HepG2 (cell line): ENCODE measurements around the gene FETUB. TPM values are rescaled to one million over a fixed set of nuclear protein-coding genes. Genes with fewer than 3 reads are reported as not detected.

Experiments used
- KDM1A ChIP-seq: IDR thresholded peaks from 2 replicates; pipeline ENCODE4 v1.6.1; 2016; ENCODE audit warnings: missing compliant biosample characterization
- MTERF4 ChIP-seq: sonication (generic); formaldehyde crosslinking; IDR thresholded peaks from 2 replicates; pipeline ENCODE4 v1.8.0; 2023; ENCODE audit warnings: mild to moderate bottlenecking, missing genetic modification reagents
- PCBP2 ChIP-seq: fragments of 200-400 bp; formaldehyde crosslinking; optimal IDR thresholded peaks from 2 replicates; pipeline ENCODE3; 2018; ENCODE audit warnings: low read length, low read depth; ENCODE audit not compliant: poor library complexity, severe bottlenecking
- POGK ChIP-seq: sonication (generic); formaldehyde crosslinking; conservative IDR thresholded peaks from 2 replicates; pipeline ENCODE4 v1.8.0; 2022; ENCODE audit warnings: mild to moderate bottlenecking, moderate library complexity, missing genetic modification reagents
- RAD21 ChIP-seq: fragments of 450-650 bp; formaldehyde crosslinking; IDR thresholded peaks from 2 replicates; pipeline ENCODE4 v1.5.0; 2020; ENCODE audit warnings: mild to moderate bottlenecking
- SRSF4 ChIP-seq: fragments of 200-400 bp; formaldehyde crosslinking; IDR thresholded peaks from one replicate; pipeline ENCODE4 v1.6.1; 2018; ENCODE audit warnings: mild to moderate bottlenecking, low read depth, low read length, moderate library complexity; ENCODE audit not compliant: poor library complexity, severe bottlenecking
- THRA ChIP-seq: sonication (generic); formaldehyde crosslinking; IDR thresholded peaks from 2 replicates; pipeline ENCODE4 v1.4.0; 2020; ENCODE audit warnings: missing genetic modification reagents, borderline replicate concordance
- TRIM22 ChIP-seq: fragments of 450-650 bp; IDR thresholded peaks from 2 replicates; pipeline ENCODE4 v1.6.1; 2017
- ZNF20 ChIP-seq: sonication (generic); formaldehyde crosslinking; IDR thresholded peaks from 2 replicates; pipeline ENCODE4 v1.4.0; 2020; ENCODE audit warnings: mild to moderate bottlenecking, moderate library complexity, missing genetic modification reagents
- ZNF629 ChIP-seq: sonication (generic); formaldehyde crosslinking; conservative IDR thresholded peaks from 2 replicates; pipeline ENCODE4 v1.5.0; 2020; ENCODE audit warnings: missing genetic modification reagents
- polyA plus RNA-seq, 8 experiments: library from polyadenylated mRNA; depleted of rRNA in 3 of 8; stranded (reverse) in 7 of 8; unstranded in 1 of 8; fragments of >200 nt; fragmentation: Illumina TruSeq in 4 of 8; extraction: Trizol in 4 of 8; gene quantifications; 2 replicates each; pipeline versions ENCODE4 v1.2.1 to v1.2.3, GENCODE V29; 2011 to 2016; ENCODE audit warnings: low read depth in 4 of 8, missing spikeins in 1 of 8, mixed read lengths in 1 of 8; ENCODE audit not compliant: insufficient read depth in 1 of 8
- total RNA-seq, 5 experiments: library from RNA; depleted of rRNA; stranded (reverse); fragments of >200 nt; fragmentation: Illumina TruSeq; extraction: Trizol; gene quantifications; 2 replicates each; pipeline ENCODE4 v1.2.3, GENCODE V29; 2016; ENCODE audit warnings: low read depth in 1 of 5
- TF ChIP-seq, protein P1 (sequence below): IDR thresholded peaks from 2 replicates; pipeline ENCODE4 v1.4.0; 2020; ENCODE audit warnings: mild to moderate bottlenecking, missing genetic modification reagents
- TF ChIP-seq, protein P2 (sequence below): sonication (generic); formaldehyde crosslinking; IDR thresholded peaks from 2 replicates; pipeline ENCODE4 v1.5.1; 2020; ENCODE audit warnings: missing genetic modification reagents, mild to moderate bottlenecking, borderline replicate concordance
- TF ChIP-seq, protein P3 (sequence below): IDR thresholded peaks from 2 replicates; pipeline ENCODE4 v1.6.1; 2012; ENCODE audit warnings: low read length, improper control_type of control experiment

FETUB gene
- total and polyA plus RNA-seq, 2 of the 13 experiments (the other 11 are each of a cell fraction or from before 2014, with no cell fraction given) = 2.1 to 4.4 TPM

DNA sequence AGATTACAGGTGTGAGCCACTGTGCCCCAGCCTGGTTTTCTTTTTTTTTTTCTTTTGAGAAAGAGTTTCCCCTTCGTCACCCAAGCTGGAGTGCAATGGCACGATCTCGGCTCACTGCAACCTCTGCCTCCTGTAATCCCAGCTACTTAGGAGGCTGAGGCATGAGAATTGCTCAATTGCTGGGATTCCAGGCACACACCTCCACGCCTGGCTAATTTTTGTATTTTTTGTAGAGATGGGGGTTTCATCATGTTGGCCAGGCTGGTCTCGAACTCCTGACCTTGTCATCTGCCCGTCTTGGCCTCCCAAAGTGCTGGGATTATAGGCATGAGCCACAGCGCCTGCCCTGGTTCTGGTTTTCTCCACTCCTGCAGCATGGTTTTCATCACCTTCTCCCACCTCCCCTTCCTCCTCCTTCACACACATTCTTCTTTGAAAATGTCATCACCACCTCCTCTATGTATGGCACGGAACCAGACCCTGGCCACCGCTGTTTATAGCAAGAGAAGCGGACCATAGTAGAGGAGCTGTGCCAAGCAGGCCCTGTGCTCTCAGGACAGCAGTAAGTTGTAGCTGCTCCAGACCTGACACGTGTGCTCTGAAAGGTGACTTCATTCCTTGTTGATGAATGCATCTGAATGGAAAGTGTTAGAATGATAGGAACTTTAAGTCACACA is 42.0 kb upstream of the FETUB start (continued):
- TF ChIP-seq, protein P1, sequence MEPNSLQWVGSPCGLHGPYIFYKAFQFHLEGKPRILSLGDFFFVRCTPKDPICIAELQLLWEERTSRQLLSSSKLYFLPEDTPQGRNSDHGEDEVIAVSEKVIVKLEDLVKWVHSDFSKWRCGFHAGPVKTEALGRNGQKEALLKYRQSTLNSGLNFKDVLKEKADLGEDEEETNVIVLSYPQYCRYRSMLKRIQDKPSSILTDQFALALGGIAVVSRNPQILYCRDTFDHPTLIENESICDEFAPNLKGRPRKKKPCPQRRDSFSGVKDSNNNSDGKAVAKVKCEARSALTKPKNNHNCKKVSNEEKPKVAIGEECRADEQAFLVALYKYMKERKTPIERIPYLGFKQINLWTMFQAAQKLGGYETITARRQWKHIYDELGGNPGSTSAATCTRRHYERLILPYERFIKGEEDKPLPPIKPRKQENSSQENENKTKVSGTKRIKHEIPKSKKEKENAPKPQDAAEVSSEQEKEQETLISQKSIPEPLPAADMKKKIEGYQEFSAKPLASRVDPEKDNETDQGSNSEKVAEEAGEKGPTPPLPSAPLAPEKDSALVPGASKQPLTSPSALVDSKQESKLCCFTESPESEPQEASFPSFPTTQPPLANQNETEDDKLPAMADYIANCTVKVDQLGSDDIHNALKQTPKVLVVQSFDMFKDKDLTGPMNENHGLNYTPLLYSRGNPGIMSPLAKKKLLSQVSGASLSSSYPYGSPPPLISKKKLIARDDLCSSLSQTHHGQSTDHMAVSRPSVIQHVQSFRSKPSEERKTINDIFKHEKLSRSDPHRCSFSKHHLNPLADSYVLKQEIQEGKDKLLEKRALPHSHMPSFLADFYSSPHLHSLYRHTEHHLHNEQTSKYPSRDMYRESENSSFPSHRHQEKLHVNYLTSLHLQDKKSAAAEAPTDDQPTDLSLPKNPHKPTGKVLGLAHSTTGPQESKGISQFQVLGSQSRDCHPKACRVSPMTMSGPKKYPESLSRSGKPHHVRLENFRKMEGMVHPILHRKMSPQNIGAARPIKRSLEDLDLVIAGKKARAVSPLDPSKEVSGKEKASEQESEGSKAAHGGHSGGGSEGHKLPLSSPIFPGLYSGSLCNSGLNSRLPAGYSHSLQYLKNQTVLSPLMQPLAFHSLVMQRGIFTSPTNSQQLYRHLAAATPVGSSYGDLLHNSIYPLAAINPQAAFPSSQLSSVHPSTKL = 0 out of 2 replicates have a peak, but pooled peaks have one; percentile 23
- TF ChIP-seq ZNF629 (no peak), POGK (CRISPR knock-in tag) (no peak), MTERF4 (CRISPR knock-in tag) (no peak), RAD21 (CRISPR knock-in tag) (no peak), ZNF20 (CRISPR knock-in tag) (no peak), PCBP2 (no peak), TRIM22 (no peak), SRSF4 (no peak), THRA (CRISPR knock-in tag) (no peak), KDM1A (CRISPR knock-in tag) (0 out of 2 replicates have a peak, but pooled peaks have one; percentile 9)
- TF ChIP-seq, protein P2, sequence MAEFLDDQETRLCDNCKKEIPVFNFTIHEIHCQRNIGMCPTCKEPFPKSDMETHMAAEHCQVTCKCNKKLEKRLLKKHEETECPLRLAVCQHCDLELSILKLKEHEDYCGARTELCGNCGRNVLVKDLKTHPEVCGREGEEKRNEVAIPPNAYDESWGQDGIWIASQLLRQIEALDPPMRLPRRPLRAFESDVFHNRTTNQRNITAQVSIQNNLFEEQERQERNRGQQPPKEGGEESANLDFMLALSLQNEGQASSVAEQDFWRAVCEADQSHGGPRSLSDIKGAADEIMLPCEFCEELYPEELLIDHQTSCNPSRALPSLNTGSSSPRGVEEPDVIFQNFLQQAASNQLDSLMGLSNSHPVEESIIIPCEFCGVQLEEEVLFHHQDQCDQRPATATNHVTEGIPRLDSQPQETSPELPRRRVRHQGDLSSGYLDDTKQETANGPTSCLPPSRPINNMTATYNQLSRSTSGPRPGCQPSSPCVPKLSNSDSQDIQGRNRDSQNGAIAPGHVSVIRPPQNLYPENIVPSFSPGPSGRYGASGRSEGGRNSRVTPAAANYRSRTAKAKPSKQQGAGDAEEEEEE = no peak
- TF ChIP-seq, protein P3, sequence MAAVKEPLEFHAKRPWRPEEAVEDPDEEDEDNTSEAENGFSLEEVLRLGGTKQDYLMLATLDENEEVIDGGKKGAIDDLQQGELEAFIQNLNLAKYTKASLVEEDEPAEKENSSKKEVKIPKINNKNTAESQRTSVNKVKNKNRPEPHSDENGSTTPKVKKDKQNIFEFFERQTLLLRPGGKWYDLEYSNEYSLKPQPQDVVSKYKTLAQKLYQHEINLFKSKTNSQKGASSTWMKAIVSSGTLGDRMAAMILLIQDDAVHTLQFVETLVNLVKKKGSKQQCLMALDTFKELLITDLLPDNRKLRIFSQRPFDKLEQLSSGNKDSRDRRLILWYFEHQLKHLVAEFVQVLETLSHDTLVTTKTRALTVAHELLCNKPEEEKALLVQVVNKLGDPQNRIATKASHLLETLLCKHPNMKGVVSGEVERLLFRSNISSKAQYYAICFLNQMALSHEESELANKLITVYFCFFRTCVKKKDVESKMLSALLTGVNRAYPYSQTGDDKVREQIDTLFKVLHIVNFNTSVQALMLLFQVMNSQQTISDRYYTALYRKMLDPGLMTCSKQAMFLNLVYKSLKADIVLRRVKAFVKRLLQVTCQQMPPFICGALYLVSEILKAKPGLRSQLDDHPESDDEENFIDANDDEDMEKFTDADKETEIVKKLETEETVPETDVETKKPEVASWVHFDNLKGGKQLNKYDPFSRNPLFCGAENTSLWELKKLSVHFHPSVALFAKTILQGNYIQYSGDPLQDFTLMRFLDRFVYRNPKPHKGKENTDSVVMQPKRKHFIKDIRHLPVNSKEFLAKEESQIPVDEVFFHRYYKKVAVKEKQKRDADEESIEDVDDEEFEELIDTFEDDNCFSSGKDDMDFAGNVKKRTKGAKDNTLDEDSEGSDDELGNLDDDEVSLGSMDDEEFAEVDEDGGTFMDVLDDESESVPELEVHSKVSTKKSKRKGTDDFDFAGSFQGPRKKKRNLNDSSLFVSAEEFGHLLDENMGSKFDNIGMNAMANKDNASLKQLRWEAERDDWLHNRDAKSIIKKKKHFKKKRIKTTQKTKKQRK = no peak
